Sigmoid colon (tissue), 4 donors: ENCODE data around the gene DAAM2.

Experiments used
- EP300 ChIP-seq, 4 donors: sonication (generic); formaldehyde crosslinking; IDR thresholded peaks; one replicate each; pipeline ENCODE4 v1.6.1; 2017; ENCODE audit warnings: antibody characterized with exemption in 4 of 4
- TF ChIP-seq, protein P1 (sequence below), 4 experiments: fragments of 450-650 bp in 3 of 4; fragments of 200-600 bp in 1 of 4; IDR thresholded peaks; one replicate each; pipeline ENCODE4 v1.5.1; 2016 to 2019; ENCODE audit warnings: antibody characterized with exemption in 4 of 4, mild to moderate bottlenecking in 3 of 4, moderate library complexity in 2 of 4

- TF ChIP-seq, protein P1, sequence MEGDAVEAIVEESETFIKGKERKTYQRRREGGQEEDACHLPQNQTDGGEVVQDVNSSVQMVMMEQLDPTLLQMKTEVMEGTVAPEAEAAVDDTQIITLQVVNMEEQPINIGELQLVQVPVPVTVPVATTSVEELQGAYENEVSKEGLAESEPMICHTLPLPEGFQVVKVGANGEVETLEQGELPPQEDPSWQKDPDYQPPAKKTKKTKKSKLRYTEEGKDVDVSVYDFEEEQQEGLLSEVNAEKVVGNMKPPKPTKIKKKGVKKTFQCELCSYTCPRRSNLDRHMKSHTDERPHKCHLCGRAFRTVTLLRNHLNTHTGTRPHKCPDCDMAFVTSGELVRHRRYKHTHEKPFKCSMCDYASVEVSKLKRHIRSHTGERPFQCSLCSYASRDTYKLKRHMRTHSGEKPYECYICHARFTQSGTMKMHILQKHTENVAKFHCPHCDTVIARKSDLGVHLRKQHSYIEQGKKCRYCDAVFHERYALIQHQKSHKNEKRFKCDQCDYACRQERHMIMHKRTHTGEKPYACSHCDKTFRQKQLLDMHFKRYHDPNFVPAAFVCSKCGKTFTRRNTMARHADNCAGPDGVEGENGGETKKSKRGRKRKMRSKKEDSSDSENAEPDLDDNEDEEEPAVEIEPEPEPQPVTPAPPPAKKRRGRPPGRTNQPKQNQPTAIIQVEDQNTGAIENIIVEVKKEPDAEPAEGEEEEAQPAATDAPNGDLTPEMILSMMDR (IDR thresholded peaks at IDR 0.05), result no peak
- no peak for TF ChIP-seq EP300 (IDR thresholded peaks at IDR 0.05)
Observed at GRCh38 chr6:39849764-39850163, 57.6 kb downstream of the DAAM2 start.
